ENCODE data around the gene MIEF1. TPM values are rescaled to one million over a fixed set of nuclear protein-coding genes. Genes with fewer than 3 reads are reported as not detected.
A peak's percentile ranks its signal among the peaks of the same experiment; 100 is the strongest.
"Not testable (repeated sequence)": the region's sequence is repeated elsewhere in the genome, so short reads cannot be mapped to it uniquely, and the experiment has no call there.

Gene MIEF1
- total RNA-seq, 2 experiments from 2014 or later = 32.4 to 32.6 TPM

GRCh38 chr22:39498368-39498767, 3.7 kb upstream of the MIEF1 start:
- H3K27ac Mint-ChIP-seq = no peak overlapping the region
- ChIA-PET CTCF (interaction anchor here (0.9 to 10.1 kb wide), 4 partner anchors 9 to 542 kb away, joined by 3 to 210 read pairs (median 15); partner anchors contain the start of gene RPS19BP1), POLR2A (interaction anchor here (0.9 to 3.6 kb wide), 3 partner anchors 22 to 546 kb away, joined by 3 to 24 read pairs (median 4); partner anchors contain the start of gene ATF4)
- H3K4me1 Mint-ChIP-seq = peaks cover 21% of the 10 kb centered on the region
- H3K36me3 Mint-ChIP-seq (ENCODE audit: low read depth) = peaks cover 3% of the 10 kb centered on the region
- H3K27me3 Mint-ChIP-seq = peaks cover 12% of the 10 kb centered on the region
- H3K9me3 Mint-ChIP-seq = no peaks in the 10 kb centered on the region
- no peak overlapping the region for H3K4me3 Mint-ChIP-seq
- no peak for DNase-seq

DNA sequence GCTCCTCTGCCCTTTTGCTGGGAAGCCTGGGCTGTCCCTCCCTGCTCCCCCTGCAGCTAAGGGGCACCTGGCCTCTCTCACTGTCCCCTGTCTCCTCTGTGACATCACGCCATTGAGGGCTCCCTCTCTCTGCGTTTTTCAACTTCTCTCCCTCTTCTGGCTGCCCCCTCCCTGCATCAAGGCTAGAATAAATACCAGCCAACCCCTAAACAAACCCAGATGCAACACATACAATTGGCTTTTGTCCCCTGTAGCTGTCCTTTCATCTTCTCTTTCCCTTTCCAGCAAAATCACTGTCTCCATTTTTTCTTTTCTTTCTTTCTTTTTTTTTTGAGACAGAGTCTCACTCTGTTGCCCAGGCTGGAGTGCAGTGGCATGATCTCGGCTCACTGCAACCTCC, 3.3 kb upstream of the MIEF1 start:
- H3K4me1 Mint-ChIP-seq = peaks cover 23% of the 10 kb centered on the region
- no peak for DNase-seq
- ChIA-PET POLR2A (interaction anchor here (0.9 to 3.6 kb wide), 2 partner anchors 22 to 31 kb away, joined by 4 to 24 read pairs; partner anchors contain the start of gene ATF4), CTCF (interaction anchor here (10.1 kb wide), 1 partner anchor 30 kb away, joined by 210 read pairs; the partner anchor contains the start of gene RPS19BP1)
- peaks cover 8% of the 10 kb centered on the region for H3K36me3 Mint-ChIP-seq (ENCODE audit: low read depth)
- H3K27ac Mint-ChIP-seq = no peak overlapping the region
- no peaks in the 10 kb centered on the region for H3K9me3 Mint-ChIP-seq
- H3K27me3 Mint-ChIP-seq = peaks cover 10% of the 10 kb centered on the region
- no peak overlapping the region for H3K4me3 Mint-ChIP-seq

GRCh38 chr22:39500101-39500500, 2.0 kb upstream of the MIEF1 start:
- DNase-seq = no peak
- Mint-ChIP-seq H3K4me1 (peaks cover 26% of the 10 kb centered on the region), H3K27ac (no peak overlapping the region), H3K27me3 (peaks cover 10% of the 10 kb centered on the region), H3K4me3 (no peak overlapping the region), H3K36me3 (ENCODE audit: low read depth) (peaks cover 17% of the 10 kb centered on the region), H3K9me3 (no peaks in the 10 kb centered on the region)
- ChIA-PET CTCF (interaction anchor here (0.6 kb wide), 1 partner anchor 20 kb away, joined by 6 read pairs; no protein-coding TSS in a partner anchor), POLR2A (no interaction called here)

DNA sequence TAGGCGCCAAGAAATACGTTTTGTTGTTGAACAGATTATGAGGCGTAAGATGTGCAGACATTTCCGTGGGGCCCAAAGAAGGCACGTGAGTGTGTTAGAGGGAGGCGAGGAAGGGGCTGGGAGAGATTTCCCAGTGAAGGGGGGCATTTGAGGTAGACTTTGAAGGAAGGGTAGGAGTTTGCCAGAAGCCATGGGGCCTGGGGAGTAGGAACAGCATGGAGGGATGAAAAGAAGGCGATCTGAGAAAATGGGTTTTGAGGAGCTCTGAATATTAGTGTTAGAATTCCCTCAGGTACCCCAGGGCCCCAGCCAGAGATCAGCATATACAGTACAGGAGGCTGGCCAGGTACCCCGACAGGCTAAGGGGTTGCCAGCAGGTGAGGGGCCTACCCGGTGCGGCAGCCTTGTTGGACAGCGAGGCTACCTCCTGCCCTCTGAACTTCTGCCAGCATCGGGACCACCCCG, 414 bp upstream of the MIEF1 start:
- H3K27me3 Mint-ChIP-seq = peaks cover 10% of the 10 kb centered on the region
- peaks cover 31% of the 10 kb centered on the region for H3K36me3 Mint-ChIP-seq (ENCODE audit: low read depth)
- H3K27ac Mint-ChIP-seq = peak overlapping the region; percentile 92
- no peak for DNase-seq
- CTCF ChIA-PET = interaction anchor here (0.7 to 5.2 kb wide), 9 partner anchors 8 to 103 kb away, joined by 3 to 45 read pairs (median 7); partner anchors contain the start of genes ATF4, RPS19BP1 and TAB1
- H3K9me3 Mint-ChIP-seq = no peaks in the 10 kb centered on the region
- POLR2A ChIA-PET = interaction anchor here (0.6 to 8.4 kb wide), 9 partner anchors 11 to 542 kb away, joined by 4 to 124 read pairs (median 7); partner anchors contain the start of gene ATF4
- peak overlapping the region; percentile 91 for H3K4me3 Mint-ChIP-seq
- H3K4me1 Mint-ChIP-seq = peaks cover 39% of the 10 kb centered on the region

DNA sequence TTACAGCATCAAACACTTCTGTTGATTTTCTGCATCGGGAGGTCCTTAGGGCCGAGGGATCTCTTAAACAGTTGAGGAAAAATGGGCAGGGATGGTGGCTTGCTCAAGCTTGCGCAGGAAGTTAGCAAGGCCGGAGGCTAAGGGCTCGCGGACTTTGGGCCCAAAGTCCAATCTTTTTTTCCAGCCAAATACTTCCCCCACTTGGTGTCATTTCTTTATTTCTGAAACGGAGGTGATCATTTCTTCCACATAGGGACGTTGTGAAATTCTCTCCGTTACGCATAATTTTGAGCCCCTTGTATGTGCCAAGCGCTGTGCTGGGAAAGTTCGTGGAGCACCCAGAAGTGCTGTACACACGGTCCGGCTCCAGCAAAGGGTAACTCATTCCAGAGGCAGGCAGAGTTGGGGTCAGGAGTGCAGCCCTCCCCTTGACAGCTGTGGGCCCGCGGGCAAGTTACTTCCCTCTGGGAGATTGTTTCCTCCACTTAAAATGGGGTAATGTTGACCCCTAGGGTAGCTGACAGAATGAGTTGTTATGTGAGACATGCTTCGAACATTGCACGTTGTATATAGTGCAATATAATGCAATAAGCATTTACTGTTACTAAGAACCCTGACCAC, 809 bp downstream of the MIEF1 start:
- H3K27me3 Mint-ChIP-seq = peaks cover 10% of the 10 kb centered on the region
- peak overlapping the region; percentile 67 for H3K27ac Mint-ChIP-seq
- H3K36me3 Mint-ChIP-seq (ENCODE audit: low read depth) = peaks cover 36% of the 10 kb centered on the region
- POLR2A ChIA-PET = interaction anchor here (1.2 to 8.4 kb wide), 8 partner anchors 9 to 541 kb away, joined by 3 to 124 read pairs (median 10); partner anchors contain the start of gene ATF4
- no peak for DNase-seq
- H3K4me1 Mint-ChIP-seq = peaks cover 41% of the 10 kb centered on the region
- peak overlapping the region; percentile 91 for H3K4me3 Mint-ChIP-seq
- CTCF ChIA-PET = interaction anchor here (1.1 to 5.2 kb wide), 7 partner anchors 9 to 104 kb away, joined by 4 to 45 read pairs (median 10); partner anchors contain the start of genes ATF4, RPS19BP1 and TAB1
- no peaks in the 10 kb centered on the region for H3K9me3 Mint-ChIP-seq

DNA sequence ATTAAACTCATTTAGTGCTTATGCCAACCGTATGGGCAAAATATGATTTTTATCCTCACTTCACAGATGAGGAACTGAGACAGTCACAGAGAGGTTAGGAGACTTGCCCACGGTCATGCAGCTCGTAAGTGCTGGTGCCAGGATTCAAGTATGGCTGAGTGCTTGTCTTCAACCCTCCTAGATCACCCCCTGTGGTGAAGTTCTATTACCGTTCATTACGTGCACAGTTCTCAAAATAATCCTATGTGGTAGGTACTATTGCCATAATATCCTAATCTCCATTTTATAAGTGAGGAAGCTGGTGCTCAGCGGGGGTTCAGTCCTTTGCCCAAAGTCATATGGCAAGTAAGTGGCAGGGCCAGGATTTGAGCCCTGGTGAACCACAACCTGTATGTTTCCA, 1.5 kb downstream of the MIEF1 start:
- CTCF ChIA-PET = interaction anchor here (1.1 to 5.2 kb wide), 6 partner anchors 10 to 105 kb away, joined by 4 to 45 read pairs (median 12); partner anchors contain the start of genes RPS19BP1 and TAB1

DNA sequence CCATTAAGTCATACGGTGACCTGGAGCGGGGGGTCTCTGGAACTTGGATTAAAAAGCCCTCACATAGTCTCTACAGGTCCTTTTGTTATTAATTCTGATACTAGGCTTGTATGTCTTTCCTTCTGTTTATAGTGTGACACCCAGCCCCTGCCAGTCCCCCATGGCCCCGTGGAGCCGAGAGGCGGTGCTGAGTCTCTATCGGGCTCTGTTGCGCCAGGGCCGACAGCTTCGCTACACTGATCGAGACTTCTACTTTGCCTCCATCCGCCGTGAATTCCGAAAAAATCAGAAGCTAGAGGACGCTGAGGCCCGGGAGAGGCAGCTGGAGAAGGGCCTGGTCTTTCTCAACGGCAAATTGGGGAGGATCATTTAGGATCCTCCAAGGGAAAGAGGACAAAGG, 2.0 kb downstream of the MIEF1 start:
- peaks cover 5% of the 10 kb centered on the region for H3K27me3 Mint-ChIP-seq
- H3K27ac Mint-ChIP-seq = no peak overlapping the region
- no peak for DNase-seq
- CTCF ChIA-PET = interaction anchor here (2.4 to 5.2 kb wide), 3 partner anchors 10 to 27 kb away, joined by 10 to 45 read pairs (median 14); partner anchors contain the start of gene RPS19BP1
- H3K4me3 Mint-ChIP-seq = peak overlapping the region; percentile 91
- H3K9me3 Mint-ChIP-seq = no peaks in the 10 kb centered on the region
- H3K36me3 Mint-ChIP-seq (ENCODE audit: low read depth) = peaks cover 43% of the 10 kb centered on the region
- POLR2A ChIA-PET = interaction anchor here (1.7 to 8.4 kb wide), 4 partner anchors 10 to 26 kb away, joined by 4 to 124 read pairs (median 26); partner anchors contain the start of gene ATF4
- peaks cover 48% of the 10 kb centered on the region for H3K4me1 Mint-ChIP-seq

More for the DNA sequence above, 1.5 kb downstream of the MIEF1 start:
- POLR2A ChIA-PET = interaction anchor here (1.9 to 8.4 kb wide), 6 partner anchors 10 to 540 kb away, joined by 4 to 124 read pairs (median 14); partner anchors contain the start of gene ATF4
- H3K4me3 Mint-ChIP-seq = peak overlapping the region; percentile 91
- DNase-seq = no peak
- H3K9me3 Mint-ChIP-seq = no peaks in the 10 kb centered on the region
- H3K27ac Mint-ChIP-seq = peak overlapping the region; percentile 67
- peaks cover 41% of the 10 kb centered on the region for H3K36me3 Mint-ChIP-seq (ENCODE audit: low read depth)
- peaks cover 46% of the 10 kb centered on the region for H3K4me1 Mint-ChIP-seq
- peaks cover 7% of the 10 kb centered on the region for H3K27me3 Mint-ChIP-seq

GRCh38 chr22:39507021-39507420, 4.9 kb downstream of the MIEF1 start:
- H3K9me3 Mint-ChIP-seq, H3K27ac Mint-ChIP-seq, H3K4me3 Mint-ChIP-seq, DNase-seq, H3K27me3 Mint-ChIP-seq, CTCF ChIA-PET: not testable (repeated sequence)
- Mint-ChIP-seq H3K4me1 (peaks cover 48% of the 10 kb centered on the region), H3K36me3 (ENCODE audit: low read depth) (peaks cover 69% of the 10 kb centered on the region)
- POLR2A ChIA-PET = interaction anchor here (1.4 to 8.4 kb wide), 3 partner anchors 11 to 22 kb away, joined by 3 to 124 read pairs (median 10); partner anchors contain the start of gene ATF4

- H3K27ac Mint-ChIP-seq = peak overlapping the region; percentile 55
- no peak for DNase-seq
- CTCF ChIA-PET = interaction anchor here (1.0 to 1.3 kb wide), 2 partner anchors 8 to 12 kb away, joined by 4 read pairs; no protein-coding TSS in a partner anchor
- no peak overlapping the region for H3K4me3 Mint-ChIP-seq
- no peaks in the 10 kb centered on the region for H3K27me3 Mint-ChIP-seq
- POLR2A ChIA-PET = interaction anchor here (2.0 to 8.4 kb wide), 2 partner anchors 9 to 15 kb away, joined by 10 to 124 read pairs; partner anchors contain the start of gene ATF4
- H3K36me3 Mint-ChIP-seq (ENCODE audit: low read depth) = peaks cover 76% of the 10 kb centered on the region
- peaks cover 40% of the 10 kb centered on the region for H3K4me1 Mint-ChIP-seq
- H3K9me3 Mint-ChIP-seq = no peaks in the 10 kb centered on the region
These were observed 6.3 kb downstream of the MIEF1 start for GRCh38 chr22:39508393-39508792.

DNA sequence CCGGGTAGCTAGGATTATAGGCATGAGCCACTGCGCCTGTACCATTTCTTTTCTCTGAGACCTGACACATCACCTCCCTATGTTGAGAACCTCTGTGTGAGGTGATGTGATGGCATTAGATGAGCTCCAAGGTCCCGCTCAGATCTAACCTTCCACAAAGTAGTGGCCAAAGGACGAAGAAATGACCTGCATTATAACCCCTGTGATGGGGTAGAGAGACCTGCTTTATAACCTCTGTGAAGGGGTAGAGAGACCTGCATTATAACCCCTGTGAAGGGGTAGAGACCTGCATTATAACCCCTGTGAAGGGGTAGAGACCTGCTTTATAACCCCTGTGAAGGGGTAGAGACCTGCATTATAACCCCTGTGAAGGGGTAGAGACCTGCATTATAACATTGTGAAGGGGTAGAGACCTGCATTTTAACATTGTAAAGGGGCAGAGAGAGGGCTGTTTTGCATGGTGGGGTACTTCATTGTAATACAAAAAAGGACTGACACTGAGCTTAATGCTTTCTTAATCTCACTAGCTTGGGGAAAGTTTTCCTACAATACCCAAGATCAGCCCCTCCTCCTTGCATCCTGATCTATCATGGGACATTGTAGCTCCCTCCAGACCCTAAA, 8.5 kb downstream of the MIEF1 start:
- POLR2A ChIA-PET = interaction anchor here (1.1 to 2.3 kb wide), 2 partner anchors 9 to 13 kb away, joined by 3 to 6 read pairs; partner anchors contain the start of gene ATF4
- H3K27ac Mint-ChIP-seq = no peak overlapping the region

DNA sequence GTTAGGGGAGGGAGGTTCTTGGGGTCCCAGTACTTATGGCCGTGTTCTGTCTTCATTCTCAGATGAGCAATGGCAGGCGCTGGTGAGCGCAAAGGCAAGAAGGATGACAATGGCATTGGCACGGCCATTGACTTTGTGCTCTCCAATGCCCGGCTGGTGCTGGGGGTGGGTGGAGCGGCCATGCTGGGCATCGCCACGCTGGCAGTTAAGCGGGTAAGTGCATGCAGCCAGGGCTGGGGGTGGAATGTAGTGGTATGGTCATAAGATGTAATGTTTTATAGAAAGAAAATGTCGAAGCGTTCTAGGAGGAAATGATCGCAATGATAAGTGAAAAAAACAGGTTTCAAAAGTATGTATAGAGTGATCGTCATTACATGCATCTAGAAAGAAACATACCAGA, 9.1 kb downstream of the MIEF1 start:
- no peak overlapping the region for H3K4me3 Mint-ChIP-seq
- CTCF ChIA-PET = interaction anchor here (5.1 kb wide), 1 partner anchor 14 kb away, joined by 27 read pairs; no protein-coding TSS in a partner anchor

More for the DNA sequence above, 8.5 kb downstream of the MIEF1 start:
- no peak for DNase-seq
- no peaks in the 10 kb centered on the region for H3K27me3 Mint-ChIP-seq
- H3K36me3 Mint-ChIP-seq (ENCODE audit: low read depth) = peaks cover 81% of the 10 kb centered on the region
- H3K4me3 Mint-ChIP-seq = no peak overlapping the region
- H3K4me1 Mint-ChIP-seq = peaks cover 38% of the 10 kb centered on the region
- CTCF ChIA-PET = interaction anchor here (1.0 to 5.1 kb wide), 3 partner anchors 9 to 18 kb away, joined by 3 to 27 read pairs (median 6); partner anchors contain the start of gene ATF4
- H3K9me3 Mint-ChIP-seq = no peaks in the 10 kb centered on the region

DNA sequence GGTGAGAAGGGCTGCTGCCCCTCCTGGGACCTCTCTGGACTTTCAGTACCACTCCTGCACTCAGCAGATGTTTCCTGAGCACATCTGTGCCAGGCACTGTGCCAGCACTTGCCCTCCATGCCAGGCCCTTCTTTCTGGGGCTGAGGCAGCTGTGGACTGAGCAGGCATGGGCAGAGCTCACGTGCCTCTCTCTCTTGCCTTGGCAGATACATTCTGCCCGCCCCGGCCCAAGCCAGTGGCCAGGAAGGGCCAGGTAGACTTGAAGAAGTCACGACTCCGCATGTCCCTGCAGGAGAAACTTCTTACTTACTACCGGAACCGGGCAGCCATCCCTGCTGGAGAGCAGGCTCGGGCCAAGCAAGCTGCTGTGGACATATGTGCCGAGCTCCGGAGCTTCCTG, 9.9 kb downstream of the MIEF1 start:
- DNase-seq = no peak
- H3K4me3 Mint-ChIP-seq = no peak overlapping the region
- H3K9me3 Mint-ChIP-seq = no peaks in the 10 kb centered on the region
- ChIA-PET CTCF (interaction anchor here (5.1 kb wide), 1 partner anchor 15 kb away, joined by 27 read pairs; no protein-coding TSS in a partner anchor), POLR2A (interaction anchor here (0.7 kb wide), 1 partner anchor 11 kb away, joined by 3 read pairs; no protein-coding TSS in a partner anchor)
- no peaks in the 10 kb centered on the region for H3K27me3 Mint-ChIP-seq
- no peak overlapping the region for H3K27ac Mint-ChIP-seq
- H3K36me3 Mint-ChIP-seq (ENCODE audit: low read depth) = peaks cover 77% of the 10 kb centered on the region
- H3K4me1 Mint-ChIP-seq = peaks cover 32% of the 10 kb centered on the region

More for the DNA sequence above, 9.1 kb downstream of the MIEF1 start:
- Mint-ChIP-seq H3K36me3 (ENCODE audit: low read depth) (peaks cover 81% of the 10 kb centered on the region), H3K9me3 (no peaks in the 10 kb centered on the region), H3K4me1 (peaks cover 38% of the 10 kb centered on the region), H3K27ac (no peak overlapping the region), H3K27me3 (no peaks in the 10 kb centered on the region)
- POLR2A ChIA-PET = interaction anchor here (2.3 kb wide), 1 partner anchor 9 kb away, joined by 6 read pairs; the partner anchor contains the start of gene ATF4
- no peak for DNase-seq
